A673 (cell line): ENCODE results near the gene SUSD5. TPM values are rescaled to one million over a fixed set of nuclear protein-coding genes. Genes with fewer than 3 reads are reported as not detected.

Experiments used
- BruUV-seq: library from RNA; stranded (reverse); fragments of 400-500 nt; replicated peaks from 2 replicates; lab custom pipeline; 2021; lab: Mats Ljungman, UMichigan
- CTCF ChIA-PET: fragments of 300-600 bp; sonication (Branson Sonifier 250); formaldehyde crosslinking; loops from one replicate; lab custom pipeline; 2022; ENCODE audit warnings: antibody characterized with exemption; lab: Charles Lee
- POLR2A ChIA-PET: fragments of 300-600 bp; sonication (Branson Sonifier 250); formaldehyde crosslinking; loops from one replicate; lab custom pipeline; 2022; ENCODE audit warnings: antibody characterized with exemption; ENCODE audit not compliant: low non-redundant PET; lab: Charles Lee
- DNase-seq: peaks from one replicate; pipeline ENCODE4 v3.0.0-alpha.2; 2015; ENCODE audit warnings: low spot score
- H3K27ac ChIP-seq: fragments of 200-600 bp; sonication (generic); 2 replicates; pipeline ENCODE4 v1.5.1; 2016; ENCODE audit warnings: mixed run types, low read depth, mild to moderate bottlenecking, mixed read lengths, antibody characterized with exemption, low read length; ENCODE audit not compliant: poor library complexity, severe bottlenecking
- H3K27me3 ChIP-seq: fragments of 200-600 bp; sonication (generic); replicated peaks from 2 replicates; pipeline ENCODE4 v1.6.1; 2017; ENCODE audit warnings: mixed run types, low read depth, mild to moderate bottlenecking, mixed read lengths, antibody characterized with exemption, low read length; ENCODE audit not compliant: insufficient read depth, poor library complexity
- H3K36me3 ChIP-seq: fragments of 200-600 bp; sonication (generic); 2 replicates; pipeline ENCODE4 v1.6.1; 2016; ENCODE audit warnings: mixed run types, mild to moderate bottlenecking, mixed read lengths, antibody characterized with exemption, low read length; ENCODE audit not compliant: insufficient read depth, poor library complexity, severe bottlenecking
- H3K4me1 ChIP-seq: fragments of 200-600 bp; sonication (generic); 2 replicates; pipeline ENCODE4 v1.6.1; 2017; ENCODE audit warnings: mixed run types, mild to moderate bottlenecking, mixed read lengths, antibody characterized with exemption, low read length; ENCODE audit not compliant: insufficient read depth, poor library complexity, severe bottlenecking
- H3K4me3 ChIP-seq: fragments of 200-600 bp; sonication (generic); 2 replicates; pipeline ENCODE4 v1.5.1; 2016; ENCODE audit warnings: low read depth, mixed run types, mild to moderate bottlenecking, mixed read lengths, low read length; ENCODE audit not compliant: poor library complexity, severe bottlenecking
- H3K9me3 ChIP-seq: fragments of 200-600 bp; sonication (generic); 2 replicates; pipeline ENCODE4 v1.6.1; 2016; ENCODE audit warnings: mixed run types, low read depth, mild to moderate bottlenecking, mixed read lengths, antibody characterized with exemption, low read length; ENCODE audit not compliant: poor library complexity, severe bottlenecking
- CTCF ChIP-seq: fragments of 300-800, 200-600 bp; sonication (generic); conservative IDR thresholded peaks from 2 replicates; pipeline ENCODE4 v1.5.1; 2017; ENCODE audit warnings: low read depth, mild to moderate bottlenecking, antibody characterized with exemption, low read length, moderate library complexity, mixed read lengths
- EZH2 ChIP-seq: fragments of 200-600 bp; sonication (generic); IDR thresholded peaks from 2 replicates; pipeline ENCODE4 v1.6.1; 2017; ENCODE audit warnings: borderline replicate concordance, low read depth, mild to moderate bottlenecking, mixed read lengths, antibody characterized with exemption, low read length; ENCODE audit not compliant: poor library complexity, severe bottlenecking
- intact Hi-C: fragments of 100-400 bp; cut with micrococcal nuclease; formaldehyde crosslinking; loops from one replicate; pipeline ENCODE4 v1.10.0; 2022; ENCODE audit not compliant: unreplicated experiment
- total RNA-seq: library from RNA; stranded (reverse); gene quantifications from 2 replicates; pipeline ENCODE4 v1.2.3, GENCODE V29; 2021

The SUSD5 gene
- total RNA-seq, 1 experiment from 2014 or later = 0.97 TPM

GRCh38 chr3:33125840-33126239 is 92.8 kb downstream of the SUSD5 start:
- Histone ChIP-seq H3K9me3 (no peaks in the 10 kb centered on the region), H3K4me1 (no peaks in the 10 kb centered on the region), H3K36me3 (peaks cover 34% of the 10 kb centered on the region), H3K27me3 (no peaks in the 10 kb centered on the region), H3K27ac (no peak overlapping the region), H3K4me3 (no peak overlapping the region)
- no TSS peak for BruUV-seq
- intact Hi-C loops = loop anchor here (10.0 kb wide), 1 partner anchor 509 kb away; no protein-coding TSS in a partner anchor
- POLR2A ChIA-PET = no interaction called here
- no peak for DNase-seq
- TF ChIP-seq CTCF (no peak), EZH2 (no peak)
- CTCF ChIA-PET = no interaction called here

GRCh38 chr3:33124638-33125037 is 94.0 kb downstream of the SUSD5 start:
- ChIA-PET POLR2A (no interaction called here), CTCF (no interaction called here)
- intact Hi-C loops = loop anchor here (10.0 kb wide), 1 partner anchor 510 kb away; no protein-coding TSS in a partner anchor
- TF ChIP-seq CTCF = no peak
- no peak for DNase-seq
- peaks cover 42% of the 10 kb centered on the region for H3K36me3 ChIP-seq
- no peaks in the 10 kb centered on the region for H3K9me3 ChIP-seq
- no peaks in the 10 kb centered on the region for H3K27me3 ChIP-seq
- H3K4me1 ChIP-seq = no peaks in the 10 kb centered on the region
- no TSS peak for BruUV-seq
- no peak overlapping the region for H3K27ac ChIP-seq
- H3K4me3 ChIP-seq = no peak overlapping the region

- no TSS peak for BruUV-seq
Observed at GRCh38 chr3:33122991-33123390, 95.6 kb downstream of the SUSD5 start.

More at GRCh38 chr3:33122991-33123390, 95.6 kb downstream of the SUSD5 start:
- TF ChIP-seq EZH2 = no peak
- no peak for TF ChIP-seq CTCF
- no peaks in the 10 kb centered on the region for H3K9me3 ChIP-seq
- no peak for DNase-seq
- ChIA-PET POLR2A (no interaction called here), CTCF (no interaction called here)
- peaks cover 42% of the 10 kb centered on the region for H3K36me3 ChIP-seq
- H3K4me3 ChIP-seq = no peak overlapping the region
- H3K4me1 ChIP-seq = no peaks in the 10 kb centered on the region
- no peaks in the 10 kb centered on the region for H3K27me3 ChIP-seq
- H3K27ac ChIP-seq = no peak overlapping the region
- intact Hi-C loops = loop anchor here (10.0 kb wide), 1 partner anchor 512 kb away; no protein-coding TSS in a partner anchor
